Left cardiac atrium (tissue), 4 donors: ENCODE measurements around the gene LTBR. TPM values are rescaled to one million over a fixed set of nuclear protein-coding genes. Genes with fewer than 3 reads are reported as not detected.

Experiments used
- ATAC-seq, 2 donors: fragments of 200-7000 bp; cut with Tn5 transposase; one replicate each; pipeline ENCODE4 v1.9.1; 2020; ENCODE audit warnings: mild to moderate bottlenecking in 2 of 2, moderate library complexity in 2 of 2
- DNase-seq: peaks from one replicate; pipeline ENCODE4 v3.0.0-alpha.2; 2020
- intact Hi-C, 2 donors: fragments of 100-400 bp; cut with DNase I; formaldehyde crosslinking; loops; one replicate each; pipeline versions ENCODE4 v1.14.1 to v1.15.1; 2022 to 2023
- total RNA-seq, 2 donors: library from RNA; stranded (reverse); fragmentation: NEBNext Ultra II Directional; extraction: Animal tissue kit (Norgen Biotek cat#: 25700); gene quantifications; one replicate each; pipeline ENCODE4 v1.2.1, GENCODE V29; 2021
- donor health status: DM: no; HTN: yes; CAD: no.
- donor health status: DM: no; HTN: yes; CAD: no; lungs with severe emphysema.
- donor health status: DM: yes; HTN: yes; CAD: no.
- donor health status: Dilated cardiomyopathy.

Gene LTBR
- total RNA-seq, 2 donors from 2014 or later: 40.4 to 66.6 TPM

GRCh38 chr12:6434205-6435140, 50.5 kb downstream of the LTBR start:
- DNase-seq (no peak), ATAC-seq (no peak)
- intact Hi-C loops: no loop called here

GRCh38 chr12:6435961-6436715, 52.2 kb downstream of the LTBR start:
- intact Hi-C loops: no loop called here
- ATAC-seq (no peak), DNase-seq (no peak)

- no peak for ATAC-seq
- DNase-seq: no peak
- intact Hi-C loops: no loop called here
Observed at GRCh38 chr12:6437586-6437985, 53.6 kb downstream of the LTBR start.

GRCh38 chr12:6438345-6438744, 54.4 kb downstream of the LTBR start:
- no peak for ATAC-seq
- intact Hi-C loops: no loop called here
- DNase-seq: no peak

GRCh38 chr12:6440391-6440790, 56.4 kb downstream of the LTBR start:
- intact Hi-C loops: no loop called here
- DNase-seq (no peak), ATAC-seq (no peak)

Other genes with a start within 250 kb of the LTBR start
- gene CD9, start 183.8 kb upstream of the LTBR start, total RNA-seq: 100 to 1,000 TPM in 1 of 2 donors, 10 to 100 TPM in 1; 55.1 to 167 TPM
- 1 to 10 TPM; 5.0 to 6.8 TPM for gene PLEKHG6, start 73.5 kb upstream of the LTBR start, total RNA-seq
- gene TNFRSF1A, start 42.1 kb upstream of the LTBR start, total RNA-seq: 100 to 1,000 TPM in 1 of 2 donors, 10 to 100 TPM in 1; 89.6 to 117 TPM
- gene SCNN1A, start 8.6 kb upstream of the LTBR start, total RNA-seq: 1 to 10 TPM in 1 of 2 donors, under 1 TPM in 1; 0.85 to 3.5 TPM
- under 1 TPM; 0.26 to 0.35 TPM for gene CD27, start 60.8 kb downstream of the LTBR start, total RNA-seq
- 10 to 100 TPM; 11.8 to 15.2 TPM for gene TAPBPL, start 67.9 kb downstream of the LTBR start, total RNA-seq
- 1 to 10 TPM; 3.6 to 6.2 TPM for gene VAMP1, start 86.5 kb downstream of the LTBR start, total RNA-seq
- 100 to 1,000 TPM; 202 to 203 TPM for gene MRPL51, start 109.1 kb downstream of the LTBR start, total RNA-seq
- gene NCAPD2, start 109.9 kb downstream of the LTBR start, total RNA-seq: 10 to 100 TPM; 12.4 to 15.8 TPM
- 1,000 to 10,000 TPM; 3,044 to 4,078 TPM for gene GAPDH, start 150.4 kb downstream of the LTBR start, total RNA-seq
- gene IFFO1, start 171.9 kb downstream of the LTBR start, total RNA-seq: 10 to 100 TPM; 18.1 to 19.5 TPM
- gene NOP2, start 184.1 kb downstream of the LTBR start, total RNA-seq: 10 to 100 TPM; 16.0 to 30.5 TPM
- gene CHD4, start 223.2 kb downstream of the LTBR start, total RNA-seq: 100 to 1,000 TPM; 117 to 151 TPM